ENCODE results near the gene LMOD2.

LMOD2 gene

GRCh38 chr7:123641901-123642300 is 13.8 kb upstream of the LMOD2 start:
- no peak for DNase-seq

- DNase-seq: no peak
Observed at GRCh38 chr7:123643495-123644441, 11.9 kb upstream of the LMOD2 start.

- DNase-seq: no peak
Observed at GRCh38 chr7:123645516-123645915, 10.2 kb upstream of the LMOD2 start.

- DNase-seq: no peak
Observed at GRCh38 chr7:123647106-123647730, 8.4 kb upstream of the LMOD2 start.

- DNase-seq: no peak
Observed at GRCh38 chr7:123649964-123650363, 5.7 kb upstream of the LMOD2 start.

- DNase-seq: no peak
Observed at GRCh38 chr7:123650595-123650994, 5.1 kb upstream of the LMOD2 start.

- no peak for DNase-seq
Observed at GRCh38 chr7:123652406-123652805, 3.3 kb upstream of the LMOD2 start.

GRCh38 chr7:123653162-123653561 is 2.5 kb upstream of the LMOD2 start:
- no peak for DNase-seq

- no peak for DNase-seq
Observed at GRCh38 chr7:123656544-123657303, 1.1 kb downstream of the LMOD2 start.

- DNase-seq: no peak
Observed at GRCh38 chr7:123657304-123657685, 1.6 kb downstream of the LMOD2 start.

- no peak for DNase-seq
Observed at GRCh38 chr7:123658023-123658422, 2.4 kb downstream of the LMOD2 start.

GRCh38 chr7:123660514-123661354 is 5.1 kb downstream of the LMOD2 start:
- no peak for DNase-seq

- DNase-seq: no peak
Observed at GRCh38 chr7:123661765-123662164, 6.1 kb downstream of the LMOD2 start.

- DNase-seq: no peak
Observed at GRCh38 chr7:123662293-123662692, 6.6 kb downstream of the LMOD2 start.

- no peak for DNase-seq
Observed at GRCh38 chr7:123662755-123663154, 7.1 kb downstream of the LMOD2 start.

- DNase-seq: no peak
Observed at GRCh38 chr7:123663200-123663599, 7.5 kb downstream of the LMOD2 start.

- no peak for DNase-seq
Observed at GRCh38 chr7:123665157-123665556, 9.5 kb downstream of the LMOD2 start.

GRCh38 chr7:123665896-123666295 is 10.2 kb downstream of the LMOD2 start:
- DNase-seq: no peak

GRCh38 chr7:123666492-123666891 is 10.8 kb downstream of the LMOD2 start:
- DNase-seq: no peak

GRCh38 chr7:123669485-123669884 is 13.8 kb downstream of the LMOD2 start:
- DNase-seq: no peak

- no peak for DNase-seq
Observed at GRCh38 chr7:123673137-123673732, 17.6 kb downstream of the LMOD2 start.

GRCh38 chr7:123673752-123674398 is 18.2 kb downstream of the LMOD2 start:
- DNase-seq: no peak
